HG02981 (cell line): ENCODE data around the gene SERPINE2.

Source experiments
- ATAC-seq: cut with Tn5 transposase; IDR thresholded peaks from one replicate; pipeline ENCODE4 v1.9.1; 2021; ENCODE audit warnings: mild to moderate bottlenecking, moderate library complexity; ENCODE audit not compliant: unreplicated experiment

SERPINE2 gene

GRCh38 chr2:224039080-224039769, at the start of gene SERPINE2:
SERPINE2 (minus strand) TSS chr2:224039286; CDS start chr2:224001900, 37,386 bp downstream.
- ATAC-seq = peak; percentile 46

- no peak for ATAC-seq
Measured at GRCh38 chr2:224086226-224086914, 47.3 kb upstream of the SERPINE2 start.

GRCh38 chr2:224085811-224086210, 46.7 kb upstream of the SERPINE2 start:
- no peak for ATAC-seq

- no peak for ATAC-seq
Measured at GRCh38 chr2:224085246-224085645, 46.2 kb upstream of the SERPINE2 start.

GRCh38 chr2:224084266-224084892, 45.3 kb upstream of the SERPINE2 start:
- ATAC-seq = no peak

GRCh38 chr2:224083638-224084037, 44.6 kb upstream of the SERPINE2 start:
- ATAC-seq = no peak

GRCh38 chr2:224078656-224079055, 39.6 kb upstream of the SERPINE2 start:
- no peak for ATAC-seq

GRCh38 chr2:224077773-224078507, 38.9 kb upstream of the SERPINE2 start:
- no peak for ATAC-seq

- ATAC-seq = no peak
Measured at GRCh38 chr2:224075588-224075987, 36.5 kb upstream of the SERPINE2 start.

- no peak for ATAC-seq
Measured at GRCh38 chr2:224073676-224074075, 34.6 kb upstream of the SERPINE2 start.

GRCh38 chr2:224072541-224073188, 33.6 kb upstream of the SERPINE2 start:
- no peak for ATAC-seq

- ATAC-seq = no peak
Measured at GRCh38 chr2:224069172-224069571, 30.1 kb upstream of the SERPINE2 start.

GRCh38 chr2:224063298-224063648, 24.2 kb upstream of the SERPINE2 start:
- ATAC-seq = peak; percentile 44

- ATAC-seq = peak; percentile 76
Measured at GRCh38 chr2:224062481-224063297, 23.6 kb upstream of the SERPINE2 start.

GRCh38 chr2:224060783-224061482, 21.8 kb upstream of the SERPINE2 start:
- ATAC-seq = no peak

GRCh38 chr2:224059178-224059577, 20.1 kb upstream of the SERPINE2 start:
- ATAC-seq = no peak

- no peak for ATAC-seq
Measured at GRCh38 chr2:224058048-224058775, 19.1 kb upstream of the SERPINE2 start.

GRCh38 chr2:224056889-224057288, 17.8 kb upstream of the SERPINE2 start:
- ATAC-seq = no peak

GRCh38 chr2:224055101-224055500, 16.0 kb upstream of the SERPINE2 start:
- no peak for ATAC-seq
